HG02870 (cell line): Measurements from ENCODE around the gene FTCDNL1.

Experiments used
- ATAC-seq: cut with Tn5 transposase; IDR thresholded peaks from one replicate; pipeline ENCODE4 v1.9.1; 2021; ENCODE audit warnings: mild to moderate bottlenecking, moderate library complexity; ENCODE audit not compliant: unreplicated experiment

Gene FTCDNL1

GRCh38 chr2:199792381-199792780 lies 58.6 kb downstream of the FTCDNL1 start:
- ATAC-seq: no peak

GRCh38 chr2:199791326-199791725 lies 59.7 kb downstream of the FTCDNL1 start:
- ATAC-seq: no peak

- ATAC-seq: no peak
Measured at GRCh38 chr2:199784512-199784911, 66.5 kb downstream of the FTCDNL1 start.

GRCh38 chr2:199779589-199779988 lies 71.4 kb downstream of the FTCDNL1 start:
- no peak for ATAC-seq

GRCh38 chr2:199778655-199779054 lies 72.3 kb downstream of the FTCDNL1 start:
- no peak for ATAC-seq

GRCh38 chr2:199777916-199778315 lies 73.1 kb downstream of the FTCDNL1 start:
- no peak for ATAC-seq

- ATAC-seq: no peak
Measured at GRCh38 chr2:199777315-199777714, 73.7 kb downstream of the FTCDNL1 start.

GRCh38 chr2:199775267-199775666 lies 75.7 kb downstream of the FTCDNL1 start:
- no peak for ATAC-seq

- ATAC-seq: no peak
Measured at GRCh38 chr2:199772035-199772976, 78.7 kb downstream of the FTCDNL1 start.

GRCh38 chr2:199770716-199771115 lies 80.3 kb downstream of the FTCDNL1 start:
- no peak for ATAC-seq

- no peak for ATAC-seq
Measured at GRCh38 chr2:199765646-199766045, 85.3 kb downstream of the FTCDNL1 start.

- ATAC-seq: no peak
Measured at GRCh38 chr2:199764273-199764800, 86.7 kb downstream of the FTCDNL1 start.

- no peak for ATAC-seq
Measured at GRCh38 chr2:199762963-199763362, 88.0 kb downstream of the FTCDNL1 start.

GRCh38 chr2:199760574-199760973 lies 90.4 kb downstream of the FTCDNL1 start:
- ATAC-seq: no peak

GRCh38 chr2:199757233-199757870 lies 93.6 kb downstream of the FTCDNL1 start:
- ATAC-seq: no peak

- no peak for ATAC-seq
Measured at GRCh38 chr2:199756743-199757142, 94.2 kb downstream of the FTCDNL1 start.

- ATAC-seq: no peak
Measured at GRCh38 chr2:199756211-199756610, 94.8 kb downstream of the FTCDNL1 start.

- ATAC-seq: no peak
Measured at GRCh38 chr2:199754766-199755165, 96.2 kb downstream of the FTCDNL1 start.

GRCh38 chr2:199751492-199752120 lies 99.4 kb downstream of the FTCDNL1 start:
- no peak for ATAC-seq

GRCh38 chr2:199749571-199749970 lies 101.4 kb downstream of the FTCDNL1 start:
- ATAC-seq: no peak

- no peak for ATAC-seq
Measured at GRCh38 chr2:199744724-199745123, 106.3 kb downstream of the FTCDNL1 start.
